Measurements from ENCODE around the gene PARM1.

GRCh38 chr4:75028196-75028854 is 95.4 kb downstream of the PARM1 start:
- TF ChIP-seq CTCF (IDR thresholded peaks at IDR 0.05) (no peak), ZFX (IDR thresholded peaks at IDR 0.05; ENCODE audit: borderline replicate concordance) (no peak)

Measured in 22Rv1 (cell line).